Activated naive CD4-positive, alpha-beta T cell treated with anti-CD3 and anti-CD28 coated beads, Interleukin-2, amount 50 U/mL, for 72 hours (primary cell): ENCODE results near the gene CHL1. TPM values are rescaled to one million over a fixed set of nuclear protein-coding genes. Genes with fewer than 3 reads are reported as not detected.
"Not testable (repeated sequence)": the region's sequence is repeated elsewhere in the genome, so short reads cannot be mapped to it uniquely, and the experiment has no call there.

Experiments used
- ATAC-seq, 2 donors: fragments of 150-1000 bp; cut with Tn5 transposase; 2 replicates each; pipeline ENCODE4 v1.10.0; 2021; ENCODE audit warnings: mild to moderate bottlenecking in 2 of 2, moderate library complexity in 2 of 2
- DNase-seq, 2 donors: peaks; one replicate each; pipeline ENCODE4 v3.0.0; 2021 to 2022; ENCODE audit warnings: low spot score in 2 of 2
- H3K27ac Mint-ChIP-seq, 2 donors: one replicate each; pipeline ENCODE4 v1.8.0; 2022; ENCODE audit warnings: mild to moderate bottlenecking in 2 of 2, mixed read lengths in 2 of 2
- H3K36me3 Mint-ChIP-seq, 2 donors: one replicate each; pipeline ENCODE4 v1.8.0; 2022; ENCODE audit warnings: mixed read lengths in 2 of 2
- H3K9me3 Mint-ChIP-seq, 2 donors: one replicate each; pipeline ENCODE4 v1.8.0; 2022; ENCODE audit warnings: mixed read lengths in 2 of 2
- total RNA-seq, 2 donors: library from RNA; stranded (reverse); gene quantifications; one replicate each; pipeline ENCODE4 v1.2.3, GENCODE V29; 2022

CHL1 gene
- total RNA-seq, 2 donors from 2014 or later, result not detected

- H3K9me3 Mint-ChIP-seq, result no peaks in the 10 kb centered on the region
- no peak for ATAC-seq
- DNase-seq, result no peak
- H3K27ac Mint-ChIP-seq, result no peak overlapping the region
- H3K36me3 Mint-ChIP-seq, result no peaks in the 10 kb centered on the region
These were observed 145.4 kb downstream of the CHL1 start for GRCh38 chr3:341998-342397.

GRCh38 chr3:346186-346585, 149.6 kb downstream of the CHL1 start:
- H3K9me3 Mint-ChIP-seq, result no peaks in the 10 kb centered on the region
- DNase-seq (no peak), ATAC-seq (no peak)
- no peak overlapping the region for H3K27ac Mint-ChIP-seq
- H3K36me3 Mint-ChIP-seq, result no peaks in the 10 kb centered on the region

DNA sequence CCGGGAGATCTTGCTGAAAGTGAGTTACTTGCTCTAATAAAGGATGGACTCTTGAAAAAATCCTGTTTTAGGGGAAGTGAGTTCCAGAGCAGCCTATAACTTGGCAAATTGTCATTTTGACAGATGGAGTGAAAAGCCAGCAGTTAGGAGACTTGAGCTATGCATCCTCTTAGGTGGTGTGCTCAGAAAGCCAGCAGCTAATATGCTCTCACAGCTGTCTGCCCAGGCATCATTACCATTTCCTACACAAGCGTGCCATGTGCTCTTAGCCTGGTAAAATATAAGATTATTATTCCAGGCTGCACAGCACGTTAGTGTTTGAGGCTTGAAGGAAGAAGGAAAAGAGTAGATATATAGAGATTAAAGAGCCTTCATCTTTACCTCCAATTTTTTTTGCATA, 151.0 kb downstream of the CHL1 start:
- no peaks in the 10 kb centered on the region for H3K36me3 Mint-ChIP-seq
- ATAC-seq (no peak), DNase-seq (no peak)
- H3K27ac Mint-ChIP-seq, result no peak overlapping the region
- no peaks in the 10 kb centered on the region for H3K9me3 Mint-ChIP-seq

GRCh38 chr3:350871-351371, 154.4 kb downstream of the CHL1 start:
- Mint-ChIP-seq H3K36me3 (no peaks in the 10 kb centered on the region), H3K9me3 (no peaks in the 10 kb centered on the region), H3K27ac (no peak overlapping the region)
- no peak for ATAC-seq
- no peak for DNase-seq

- no peaks in the 10 kb centered on the region for H3K9me3 Mint-ChIP-seq
- DNase-seq (no peak), ATAC-seq (no peak)
- H3K36me3 Mint-ChIP-seq, result no peaks in the 10 kb centered on the region
- H3K27ac Mint-ChIP-seq, result no peak overlapping the region
These were observed 156.0 kb downstream of the CHL1 start for GRCh38 chr3:352599-352998.

DNA sequence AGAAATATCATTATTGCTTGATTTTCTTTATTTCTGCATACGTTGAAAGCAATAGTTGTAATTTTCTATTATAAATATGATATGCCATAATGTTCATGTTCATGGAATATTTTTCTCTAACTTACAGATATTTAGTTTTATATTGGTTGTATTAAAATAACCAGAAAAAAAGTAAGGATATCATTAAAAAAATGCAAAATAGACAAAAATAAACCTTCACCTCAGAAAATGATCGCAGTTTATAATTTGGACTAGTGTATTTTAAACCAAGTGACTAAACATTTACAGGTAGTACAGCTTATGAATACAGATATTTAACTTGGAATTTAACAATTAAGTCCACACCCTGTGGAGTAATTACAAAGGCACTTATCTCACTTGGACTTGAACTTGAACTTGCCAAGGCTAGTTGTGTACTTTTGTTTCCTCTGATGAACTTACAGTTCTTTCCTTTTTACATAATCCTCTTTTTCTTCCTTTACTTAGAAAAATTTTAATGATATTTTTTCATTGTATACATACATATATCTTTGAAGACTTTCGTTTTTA, 156.7 kb downstream of the CHL1 start:
- DNase-seq, result no peak

DNA sequence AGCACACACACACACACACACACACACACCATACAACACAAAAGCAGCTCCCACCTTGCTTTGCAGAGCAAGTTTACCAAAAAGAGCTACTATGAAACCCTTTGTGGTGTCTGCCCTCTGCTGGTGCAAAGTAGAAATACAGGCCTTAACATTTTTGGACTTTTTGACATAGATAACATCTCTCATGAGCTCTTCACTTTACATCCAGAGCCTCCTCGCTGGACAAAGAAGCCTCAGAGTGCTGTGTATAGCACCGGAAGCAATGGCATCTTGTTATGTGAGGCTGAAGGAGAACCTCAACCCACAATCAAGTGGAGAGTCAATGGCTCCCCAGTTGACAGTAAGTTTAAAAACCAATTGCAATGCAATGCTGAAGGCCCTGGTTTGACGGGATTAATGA, 157.9 kb downstream of the CHL1 start:
- Mint-ChIP-seq H3K27ac (no peak overlapping the region), H3K36me3 (no peaks in the 10 kb centered on the region), H3K9me3 (peaks cover 0 to under 1% of the 10 kb centered on the region in 2 donors)
- DNase-seq (peak in 1 of 2 donors; percentile 31), ATAC-seq (peak in 1 of 2 donors; percentile 20)

More for the DNA sequence above, 156.7 kb downstream of the CHL1 start:
- Mint-ChIP-seq H3K9me3 (no peaks in the 10 kb centered on the region), H3K27ac (no peak overlapping the region), H3K36me3 (no peaks in the 10 kb centered on the region)
- ATAC-seq, result no peak

GRCh38 chr3:355622-356021, 159.1 kb downstream of the CHL1 start:
- no peak for ATAC-seq
- no peaks in the 10 kb centered on the region for H3K36me3 Mint-ChIP-seq
- H3K27ac Mint-ChIP-seq, result no peak overlapping the region
- DNase-seq, result no peak
- peaks cover 0 to 4% of the 10 kb centered on the region in 2 donors for H3K9me3 Mint-ChIP-seq

GRCh38 chr3:356952-357351, 160.4 kb downstream of the CHL1 start:
- ATAC-seq, result no peak
- peaks cover 0 to 4% of the 10 kb centered on the region in 2 donors for H3K9me3 Mint-ChIP-seq

DNA sequence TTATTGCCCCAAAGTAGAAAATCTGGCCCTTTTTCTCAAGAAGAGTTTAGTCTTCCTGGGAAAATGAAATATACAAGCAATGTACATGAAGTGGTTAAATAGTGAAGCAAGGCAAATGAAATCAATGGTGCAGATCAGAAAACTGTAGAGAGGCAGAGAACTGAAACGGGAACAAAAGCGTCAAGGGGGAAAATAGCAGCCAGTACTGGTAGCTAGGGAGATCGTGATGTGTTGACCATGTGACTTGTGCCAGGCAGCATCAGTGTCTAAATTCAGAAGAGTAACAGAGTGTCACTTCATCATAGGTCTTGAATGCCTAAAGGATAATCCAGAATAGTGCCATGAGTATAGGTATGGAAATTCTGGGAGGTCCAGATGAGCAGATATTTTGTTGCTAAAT, 163.1 kb downstream of the CHL1 start:
- ATAC-seq, result no peak
- H3K27ac Mint-ChIP-seq, result no peak overlapping the region
- peaks cover 0 to 8% of the 10 kb centered on the region in 2 donors for H3K9me3 Mint-ChIP-seq
- no peaks in the 10 kb centered on the region for H3K36me3 Mint-ChIP-seq
- DNase-seq, result no peak

More at GRCh38 chr3:356952-357351, 160.4 kb downstream of the CHL1 start:
- H3K27ac Mint-ChIP-seq, result no peak overlapping the region
- H3K36me3 Mint-ChIP-seq, result no peaks in the 10 kb centered on the region
- no peak for DNase-seq

- no peak overlapping the region for H3K27ac Mint-ChIP-seq
These were observed 166.2 kb downstream of the CHL1 start for GRCh38 chr3:362681-363338.

DNA sequence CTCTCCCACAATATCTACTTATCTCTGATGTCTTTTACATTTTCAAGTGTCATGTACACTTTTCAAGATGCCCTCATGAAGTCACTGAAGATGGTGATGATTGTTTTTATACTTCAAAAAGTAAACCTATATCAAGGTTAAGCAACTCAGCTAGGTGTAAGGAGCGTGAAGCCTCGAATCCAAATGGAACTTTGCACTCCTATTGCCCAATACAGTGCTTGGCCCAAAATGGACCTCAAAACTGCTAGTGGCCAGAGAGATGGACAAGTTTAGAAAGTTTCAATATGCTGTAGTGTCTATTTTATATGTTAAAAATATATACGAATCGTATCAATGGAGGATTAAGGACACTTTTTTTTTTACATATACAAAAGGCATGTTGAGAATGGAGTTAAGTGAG, 167.7 kb downstream of the CHL1 start:
- no peak overlapping the region for H3K27ac Mint-ChIP-seq
- DNase-seq (no peak), ATAC-seq (no peak)
- H3K36me3 Mint-ChIP-seq, result no peaks in the 10 kb centered on the region
- H3K9me3 Mint-ChIP-seq, result peaks cover 5 to 19% of the 10 kb centered on the region in 2 donors

More at GRCh38 chr3:362681-363338, 166.2 kb downstream of the CHL1 start:
- no peak for ATAC-seq
- peaks cover 0 to 8% of the 10 kb centered on the region in 2 donors for H3K9me3 Mint-ChIP-seq
- no peak for DNase-seq
- H3K36me3 Mint-ChIP-seq, result no peaks in the 10 kb centered on the region

GRCh38 chr3:365268-365667, 168.7 kb downstream of the CHL1 start:
- ATAC-seq, result no peak
- peaks cover 5 to 21% of the 10 kb centered on the region in 2 donors for H3K9me3 Mint-ChIP-seq
- no peak overlapping the region for H3K27ac Mint-ChIP-seq

GRCh38 chr3:366253-366652, 169.7 kb downstream of the CHL1 start:
- DNase-seq, H3K27ac Mint-ChIP-seq, H3K36me3 Mint-ChIP-seq, ATAC-seq: not testable (repeated sequence)
- peaks cover 9 to 29% of the 10 kb centered on the region in 2 donors for H3K9me3 Mint-ChIP-seq

More at GRCh38 chr3:365268-365667, 168.7 kb downstream of the CHL1 start:
- H3K36me3 Mint-ChIP-seq, result no peaks in the 10 kb centered on the region
- DNase-seq, result no peak

GRCh38 chr3:373193-373779, 176.7 kb downstream of the CHL1 start:
- peaks cover 0 to 9% of the 10 kb centered on the region in 2 donors for H3K36me3 Mint-ChIP-seq
- no peak overlapping the region for H3K27ac Mint-ChIP-seq
- ATAC-seq, result no peak
- DNase-seq, result no peak
- peaks cover 13 to 29% of the 10 kb centered on the region in 2 donors for H3K9me3 Mint-ChIP-seq

DNA sequence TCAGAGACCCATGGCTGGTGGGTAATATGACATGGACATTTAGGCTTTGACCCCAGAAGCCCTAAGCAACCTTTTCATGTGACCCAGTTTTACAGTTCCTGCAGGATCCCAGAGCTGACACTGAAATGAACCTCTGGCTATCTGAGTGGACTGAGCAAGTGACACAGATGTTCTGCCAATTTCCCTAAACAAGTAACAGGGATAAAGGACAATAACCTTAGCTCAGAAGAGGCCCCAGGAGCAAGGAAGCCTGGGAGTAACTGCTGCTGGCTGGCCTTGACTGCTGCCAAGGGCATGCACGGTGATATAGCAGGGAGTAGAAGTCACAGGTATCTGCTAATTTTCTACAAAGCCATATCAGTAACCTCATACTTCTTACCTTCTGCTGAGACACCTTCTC, 177.9 kb downstream of the CHL1 start:
- H3K36me3 Mint-ChIP-seq, result peaks cover 0 to 9% of the 10 kb centered on the region in 2 donors
- peaks cover 8 to 18% of the 10 kb centered on the region in 2 donors for H3K9me3 Mint-ChIP-seq
- DNase-seq (no peak), ATAC-seq (no peak)
- no peak overlapping the region for H3K27ac Mint-ChIP-seq

DNA sequence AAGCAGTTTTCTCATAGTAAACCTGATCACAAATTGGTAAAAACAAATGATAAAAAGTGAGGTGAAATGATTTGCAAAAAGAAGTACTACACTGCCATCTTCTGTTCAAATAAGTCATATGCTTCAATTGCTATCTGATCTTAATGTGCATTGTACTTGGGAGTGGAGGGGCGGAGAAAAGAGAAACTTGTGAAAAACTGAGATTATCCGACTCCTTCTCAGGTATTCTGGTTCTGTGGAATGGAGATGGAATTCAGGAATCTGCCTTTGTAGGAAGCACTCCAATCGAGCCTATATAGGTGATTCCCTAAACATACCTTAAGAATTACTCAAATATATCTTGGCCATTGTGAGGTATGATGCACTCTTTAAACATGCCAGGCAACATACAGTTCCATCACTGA, 180.6 kb downstream of the CHL1 start:
- DNase-seq, result no peak
- ATAC-seq, result no peak
- H3K36me3 Mint-ChIP-seq, result peaks cover 0 to 4% of the 10 kb centered on the region in 2 donors
- H3K9me3 Mint-ChIP-seq, result peaks cover 4% of the 10 kb centered on the region in 2 donors
- no peak overlapping the region for H3K27ac Mint-ChIP-seq
